ENCODE results near the gene ATP5F1D. TPM values are rescaled to one million over a fixed set of nuclear protein-coding genes. Genes with fewer than 3 reads are reported as not detected.

ATP5F1D gene
- total RNA-seq, 2 donors from 2014 or later: 144 to 159 TPM

GRCh38 chr19:1279782-1280341 lies 38.3 kb downstream of the ATP5F1D start:
- H3K36me3 ChIP-seq (ENCODE audit: control insufficient read depth, insufficient read depth, low read length): peaks cover 18% of the 10 kb centered on the region
- peak; percentile 98 for TF ChIP-seq CTCF (conservative IDR thresholded peaks at IDR 0.05)
- H3K4me3 ChIP-seq (ENCODE audit: low read length): no peak overlapping the region
- peaks cover 23% of the 10 kb centered on the region for H3K36me3 Mint-ChIP-seq (ENCODE audit: low read depth)
- no peaks in the 10 kb centered on the region for H3K9me3 Mint-ChIP-seq
- H3K27me3 Mint-ChIP-seq (ENCODE audit: insufficient read depth): peaks cover 3% of the 10 kb centered on the region
- no peak overlapping the region for H3K27ac ChIP-seq (ENCODE audit: low read depth, low read length)
- H3K9me3 ChIP-seq (ENCODE audit: control insufficient read depth, low read length): no peaks in the 10 kb centered on the region
- H3K4me1 Mint-ChIP-seq: peaks cover 7% of the 10 kb centered on the region
- no peak overlapping the region for H3K27ac Mint-ChIP-seq
- H3K4me1 ChIP-seq (ENCODE audit: control insufficient read depth, insufficient read depth, low read length): peaks cover 9% of the 10 kb centered on the region
- DNase-seq: peak; percentile 96
- no peak overlapping the region for H3K4me3 Mint-ChIP-seq
- no peak overlapping the region for H3K9ac ChIP-seq (ENCODE audit: extremely low read depth, low read length, poor library complexity, severe bottlenecking)
- H3K27me3 ChIP-seq (ENCODE audit: control insufficient read depth, insufficient read depth, low read length, poor library complexity, severe bottlenecking): no peaks in the 10 kb centered on the region
- 39 to 47% methylated on average over 9 to 10 of the region's 10 CpGs for WGBS, 2 experiments (ENCODE audit: insufficient coverage in 1 of 2, insufficient read length in 1 of 2)

DNA sequence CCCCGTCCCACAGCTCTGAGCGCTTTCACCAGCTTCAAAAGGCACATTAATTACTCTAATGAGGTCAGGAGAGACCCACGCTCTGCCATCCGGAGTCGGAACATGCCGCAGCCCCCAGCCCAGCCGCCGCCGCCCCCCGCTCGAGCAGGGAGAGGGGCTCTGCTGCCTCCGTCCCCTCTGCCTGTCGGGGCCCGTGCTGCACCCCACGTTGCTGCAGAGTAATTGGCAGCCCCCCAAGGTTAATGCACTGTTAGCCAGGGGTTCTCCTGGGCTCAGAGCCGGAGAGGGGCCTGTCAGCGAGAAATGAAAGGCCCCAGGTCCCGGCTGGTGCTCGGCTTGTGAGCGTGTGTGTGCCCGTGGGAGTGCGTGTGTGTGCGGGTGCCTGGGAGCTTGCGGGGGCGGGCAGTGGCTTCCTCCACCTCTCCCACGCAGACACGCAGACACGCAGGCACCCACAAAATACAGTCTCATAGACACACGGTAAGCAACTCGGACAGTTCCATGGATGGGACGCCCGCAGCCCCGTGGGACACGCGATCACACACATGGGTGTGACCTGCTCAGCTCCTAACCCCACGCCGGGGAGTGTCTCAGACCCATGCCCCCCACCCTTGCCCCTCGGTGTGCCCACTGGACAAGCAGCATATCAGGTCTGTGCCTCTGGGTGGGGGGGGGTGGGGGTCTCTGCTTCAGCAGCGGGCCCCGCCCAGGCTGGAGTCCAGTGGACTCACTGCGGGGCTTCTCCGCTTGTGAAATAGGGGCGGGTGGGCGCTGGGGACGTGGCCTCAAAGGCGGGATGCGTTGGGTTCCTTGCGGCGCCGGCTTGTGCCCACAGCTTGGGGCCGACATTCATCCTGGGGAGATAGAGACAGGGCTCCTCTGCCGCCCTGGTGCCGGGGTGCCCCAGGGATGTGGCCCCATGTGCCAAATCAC lies 39.4 kb downstream of the ATP5F1D start:
- no peaks in the 10 kb centered on the region for H3K9me3 ChIP-seq (ENCODE audit: control insufficient read depth, low read length)
- peaks cover 17% of the 10 kb centered on the region for H3K36me3 ChIP-seq (ENCODE audit: control insufficient read depth, insufficient read depth, low read length)
- Mint-ChIP-seq H3K4me1 (peaks cover 10% of the 10 kb centered on the region), H3K27me3 (ENCODE audit: insufficient read depth) (peaks cover 5% of the 10 kb centered on the region), H3K4me3 (no peak overlapping the region), H3K9me3 (no peaks in the 10 kb centered on the region), H3K27ac (no peak overlapping the region), H3K36me3 (ENCODE audit: low read depth) (peaks cover 23% of the 10 kb centered on the region)
- H3K27me3 ChIP-seq (ENCODE audit: control insufficient read depth, insufficient read depth, low read length, poor library complexity, severe bottlenecking): no peaks in the 10 kb centered on the region
- H3K9ac ChIP-seq (ENCODE audit: extremely low read depth, low read length, poor library complexity, severe bottlenecking): no peak overlapping the region
- DNase-seq: no peak
- WGBS, 2 experiments (ENCODE audit: insufficient coverage in 1 of 2, insufficient read length in 1 of 2): 94 to 98% methylated on average over 35 to 52 of the region's 53 CpGs
- H3K4me3 ChIP-seq (ENCODE audit: low read length): no peak overlapping the region
- H3K4me1 ChIP-seq (ENCODE audit: control insufficient read depth, insufficient read depth, low read length): peaks cover 9% of the 10 kb centered on the region
- TF ChIP-seq CTCF (conservative IDR thresholded peaks at IDR 0.05): no peak
- no peak overlapping the region for H3K27ac ChIP-seq (ENCODE audit: low read depth, low read length)

GRCh38 chr19:1281569-1282287 lies 40.2 kb downstream of the ATP5F1D start:
- H3K4me3 ChIP-seq (ENCODE audit: low read length): no peak overlapping the region
- no peak for TF ChIP-seq CTCF (conservative IDR thresholded peaks at IDR 0.05)
- H3K27ac ChIP-seq (ENCODE audit: low read depth, low read length): no peak overlapping the region
- WGBS, 2 experiments (ENCODE audit: insufficient coverage in 1 of 2, insufficient read length in 1 of 2): 73 to 86% methylated on average over 8 to 15 of the region's 15 CpGs
- DNase-seq: no peak
- H3K36me3 ChIP-seq (ENCODE audit: control insufficient read depth, insufficient read depth, low read length): peaks cover 17% of the 10 kb centered on the region
- no peak overlapping the region for H3K9ac ChIP-seq (ENCODE audit: extremely low read depth, low read length, poor library complexity, severe bottlenecking)
- peaks cover 9% of the 10 kb centered on the region for H3K4me1 ChIP-seq (ENCODE audit: control insufficient read depth, insufficient read depth, low read length)
- no peaks in the 10 kb centered on the region for H3K9me3 Mint-ChIP-seq
- no peaks in the 10 kb centered on the region for H3K27me3 ChIP-seq (ENCODE audit: control insufficient read depth, insufficient read depth, low read length, poor library complexity, severe bottlenecking)
- H3K4me3 Mint-ChIP-seq: no peak overlapping the region
- no peaks in the 10 kb centered on the region for H3K9me3 ChIP-seq (ENCODE audit: control insufficient read depth, low read length)
- peaks cover 22% of the 10 kb centered on the region for H3K36me3 Mint-ChIP-seq (ENCODE audit: low read depth)
- peaks cover 5% of the 10 kb centered on the region for H3K27me3 Mint-ChIP-seq (ENCODE audit: insufficient read depth)
- H3K27ac Mint-ChIP-seq: no peak overlapping the region
- H3K4me1 Mint-ChIP-seq: peaks cover 10% of the 10 kb centered on the region

Measured in endodermal cell (in vitro differentiated cells).